ENCODE measurements around the gene SIRT4. TPM values are rescaled to one million over a fixed set of nuclear protein-coding genes. Genes with fewer than 3 reads are reported as not detected.

The SIRT4 gene
- total RNA-seq, 4 donors from 2014 or later: 0.87 to 5.7 (median 1.9) TPM

GRCh38 chr12:120353556-120354317 lies 51.6 kb downstream of the SIRT4 start:
- Histone ChIP-seq H3K36me3 (no peaks in the 10 kb centered on the region), H3K27ac (no peak overlapping the region), H3K27me3 (no peaks in the 10 kb centered on the region), H3K4me1 (peaks cover 0 to 4% (median 0%) of the 10 kb centered on the region in 4 donors), H3K9me3 (no peaks in the 10 kb centered on the region), H3K4me3 (no peak overlapping the region)
- TF ChIP-seq, protein P1, sequence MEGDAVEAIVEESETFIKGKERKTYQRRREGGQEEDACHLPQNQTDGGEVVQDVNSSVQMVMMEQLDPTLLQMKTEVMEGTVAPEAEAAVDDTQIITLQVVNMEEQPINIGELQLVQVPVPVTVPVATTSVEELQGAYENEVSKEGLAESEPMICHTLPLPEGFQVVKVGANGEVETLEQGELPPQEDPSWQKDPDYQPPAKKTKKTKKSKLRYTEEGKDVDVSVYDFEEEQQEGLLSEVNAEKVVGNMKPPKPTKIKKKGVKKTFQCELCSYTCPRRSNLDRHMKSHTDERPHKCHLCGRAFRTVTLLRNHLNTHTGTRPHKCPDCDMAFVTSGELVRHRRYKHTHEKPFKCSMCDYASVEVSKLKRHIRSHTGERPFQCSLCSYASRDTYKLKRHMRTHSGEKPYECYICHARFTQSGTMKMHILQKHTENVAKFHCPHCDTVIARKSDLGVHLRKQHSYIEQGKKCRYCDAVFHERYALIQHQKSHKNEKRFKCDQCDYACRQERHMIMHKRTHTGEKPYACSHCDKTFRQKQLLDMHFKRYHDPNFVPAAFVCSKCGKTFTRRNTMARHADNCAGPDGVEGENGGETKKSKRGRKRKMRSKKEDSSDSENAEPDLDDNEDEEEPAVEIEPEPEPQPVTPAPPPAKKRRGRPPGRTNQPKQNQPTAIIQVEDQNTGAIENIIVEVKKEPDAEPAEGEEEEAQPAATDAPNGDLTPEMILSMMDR (IDR thresholded peaks at IDR 0.05): no peak
- TF ChIP-seq EP300 (IDR thresholded peaks at IDR 0.05): no peak
- no peak for TF ChIP-seq POLR2A (IDR thresholded peaks at IDR 0.05)
- WGBS, 2 donors: 91 to 96% methylated on average over 4 of the region's 4 CpGs
- no peak for DNase-seq (ENCODE audit: low spot score in 2 of 2)

GRCh38 chr12:120356567-120357030 lies 54.5 kb downstream of the SIRT4 start:
- H3K27me3 ChIP-seq: peaks cover 0 to 5% of the 10 kb centered on the region in 2 donors
- H3K36me3 ChIP-seq: no peaks in the 10 kb centered on the region
- no peaks in the 10 kb centered on the region for H3K9me3 ChIP-seq
- peaks cover 0 to 9% (median 0%) of the 10 kb centered on the region in 4 donors for H3K4me1 ChIP-seq
- WGBS, 2 donors: 35 to 55% methylated on average over 5 to 12 of the region's 13 CpGs
- no peak for TF ChIP-seq POLR2A (IDR thresholded peaks at IDR 0.05)
- TF ChIP-seq, protein P1 (IDR thresholded peaks at IDR 0.05): peak; percentile 85 to 91 (median 86)
- no peak for TF ChIP-seq EP300 (IDR thresholded peaks at IDR 0.05)
- DNase-seq (ENCODE audit: low spot score in 2 of 2): peak; percentile 28 to 60
- H3K4me3 ChIP-seq: no peak overlapping the region
- no peak overlapping the region for H3K27ac ChIP-seq

GRCh38 chr12:120357104-120357503 lies 55.0 kb downstream of the SIRT4 start:
- DNase-seq (ENCODE audit: low spot score in 2 of 2): no peak
- WGBS, 2 donors: 77 to 79% methylated on average over 5 of the region's 5 CpGs
- no peaks in the 10 kb centered on the region for H3K9me3 ChIP-seq
- H3K27ac ChIP-seq: no peak overlapping the region
- H3K36me3 ChIP-seq: no peaks in the 10 kb centered on the region
- peaks cover 0 to 14% (median 0%) of the 10 kb centered on the region in 4 donors for H3K4me1 ChIP-seq
- peaks cover 0 to 10% of the 10 kb centered on the region in 2 donors for H3K27me3 ChIP-seq
- TF ChIP-seq, protein P1 (IDR thresholded peaks at IDR 0.05): no peak
- TF ChIP-seq POLR2A (IDR thresholded peaks at IDR 0.05) (no peak), EP300 (IDR thresholded peaks at IDR 0.05) (no peak)
- no peak overlapping the region for H3K4me3 ChIP-seq

DNA sequence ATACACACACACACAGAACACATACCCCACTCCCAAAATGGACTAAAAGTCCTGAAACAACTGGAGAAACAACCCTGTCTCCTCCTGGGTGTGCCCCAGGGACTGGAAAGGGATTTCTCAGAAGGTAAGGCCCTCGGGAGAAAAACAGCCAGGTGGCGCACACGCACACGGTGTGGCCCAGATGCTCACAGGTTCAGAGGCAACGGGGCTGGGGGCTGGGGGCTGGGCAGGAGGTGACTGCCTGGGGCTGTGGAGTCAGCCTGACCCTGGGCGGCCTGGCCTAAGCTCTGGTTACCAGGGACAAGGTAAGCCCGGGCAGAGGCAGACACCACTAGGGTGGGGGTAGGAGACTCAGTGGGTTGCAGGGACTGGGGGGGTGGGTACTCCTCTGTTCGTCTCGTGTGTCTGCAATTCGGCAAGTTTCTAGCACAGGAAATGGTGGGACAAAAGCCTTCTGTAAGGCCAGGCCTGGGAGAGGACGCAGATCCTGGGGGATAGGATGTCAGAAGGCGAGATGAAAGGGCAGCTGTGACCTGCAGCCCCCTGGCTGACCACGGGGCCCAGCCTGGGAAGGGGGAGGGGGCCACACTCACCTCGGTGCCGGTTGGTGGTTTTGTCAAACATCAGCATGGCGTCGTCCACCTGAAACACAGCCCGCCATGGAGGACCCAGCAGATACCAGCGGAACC lies 56.4 kb downstream of the SIRT4 start:
- Histone ChIP-seq H3K36me3 (no peaks in the 10 kb centered on the region), H3K9me3 (no peaks in the 10 kb centered on the region), H3K4me1 (peaks cover 0 to 25% (median 0%) of the 10 kb centered on the region in 4 donors), H3K27ac (no peak overlapping the region), H3K4me3 (no peak overlapping the region), H3K27me3 (peaks cover 0 to 11% of the 10 kb centered on the region in 2 donors)
- TF ChIP-seq, protein P1 (IDR thresholded peaks at IDR 0.05): no peak
- TF ChIP-seq EP300 (IDR thresholded peaks at IDR 0.05) (no peak), POLR2A (IDR thresholded peaks at IDR 0.05) (no peak)
- WGBS, 2 donors: 52 to 54% methylated on average over 19 of the region's 19 CpGs
- DNase-seq (ENCODE audit: low spot score in 2 of 2): no peak

DNA sequence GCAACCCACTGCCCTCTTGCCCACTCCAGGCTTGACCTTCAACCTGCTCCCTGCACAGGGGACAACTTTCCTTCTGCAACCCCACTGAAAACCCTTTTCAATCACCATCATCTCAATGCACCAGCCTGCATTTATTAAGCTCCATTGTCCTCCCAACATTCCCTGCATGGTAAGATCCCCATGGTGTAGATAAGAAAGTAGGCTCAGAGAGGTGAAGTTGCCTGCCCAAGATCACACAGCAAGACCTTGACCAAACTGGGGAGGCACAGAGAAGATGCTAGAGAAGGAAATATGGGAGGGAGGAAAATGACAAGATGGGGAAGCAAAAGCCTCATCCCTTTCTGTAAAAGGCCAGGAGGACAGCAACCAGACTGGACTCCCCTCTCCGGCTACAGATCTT lies 57.0 kb downstream of the SIRT4 start:
- H3K27me3 ChIP-seq: peaks cover 0 to 11% of the 10 kb centered on the region in 2 donors
- TF ChIP-seq, protein P1 (IDR thresholded peaks at IDR 0.05): no peak
- TF ChIP-seq EP300 (IDR thresholded peaks at IDR 0.05) (no peak), POLR2A (IDR thresholded peaks at IDR 0.05) (no peak)
- no peak overlapping the region for H3K27ac ChIP-seq
- no peaks in the 10 kb centered on the region for H3K9me3 ChIP-seq
- H3K4me3 ChIP-seq: no peak overlapping the region
- DNase-seq (ENCODE audit: low spot score in 2 of 2): no peak
- 80 to 87% methylated on average over 1 of the region's 1 CpG for WGBS, 2 donors
- peaks cover 0 to 25% (median 0%) of the 10 kb centered on the region in 4 donors for H3K4me1 ChIP-seq
- H3K36me3 ChIP-seq: no peaks in the 10 kb centered on the region
